A549 (cell line): ENCODE data around the gene ESYT3.

Source experiments
- CEBPB ChIP-seq, 2 experiments: fragments of >200 bp in 1 of 2; sonication (Bioruptor Twin) in 1 of 2; formaldehyde crosslinking in 1 of 2; IDR thresholded peaks; 2 replicates each; pipeline ENCODE4 v1.6.1; 2012 to 2016
- CHD2 ChIP-seq: fragments of 150-350 bp; IDR thresholded peaks from 2 replicates; pipeline ENCODE4 v1.6.1; 2014; ENCODE audit warnings: low read length; ENCODE audit not compliant: partially characterized antibody
- CTCF ChIP-seq: fragments of >200 bp; sonication (Bioruptor Twin); formaldehyde crosslinking; IDR thresholded peaks from 3 replicates; pipeline ENCODE4 v1.5.1; 2016
- HMGXB4 ChIP-seq: fragments of 250-450 bp; sonication (Bioruptor Pico); IDR thresholded peaks from 2 replicates; pipeline ENCODE4 v1.5.0; 2021; ENCODE audit warnings: mild to moderate bottlenecking, moderate library complexity, borderline replicate concordance
- MAFK ChIP-seq: fragments of 450-650 bp; IDR thresholded peaks from 2 replicates; pipeline ENCODE4 v1.6.1; 2014; ENCODE audit not compliant: partially characterized antibody
- MAX ChIP-seq: IDR thresholded peaks from 2 replicates; pipeline ENCODE4 v1.6.1; 2012
- POLR2A ChIP-seq: IDR thresholded peaks from 2 replicates; pipeline ENCODE4 v1.6.1; 2012; ENCODE audit warnings: mild to moderate bottlenecking, low read length
- POLR2AphosphoS2 ChIP-seq: conservative IDR thresholded peaks from 2 replicates; pipeline ENCODE4 v1.6.1; 2012; ENCODE audit warnings: low read length, improper control_type of control experiment, inconsistent platforms
- ZC3H11A ChIP-seq: fragments of 450-650 bp; IDR thresholded peaks from 2 replicates; pipeline ENCODE4 v1.6.1; 2014; ENCODE audit warnings: antibody characterized with exemption, mild to moderate bottlenecking

- no peak for TF ChIP-seq MAFK
- no peak for TF ChIP-seq HMGXB4 (CRISPR knock-in tag)
- no peak for TF ChIP-seq POLR2AphosphoS2
- no peak for TF ChIP-seq POLR2A
- TF ChIP-seq CTCF = no peak
- no peak for TF ChIP-seq CEBPB (IDR thresholded peaks at IDR 0.05)
- TF ChIP-seq MAX = no peak
- no peak for TF ChIP-seq CHD2
- TF ChIP-seq ZC3H11A = no peak
Measured at GRCh38 chr3:138400651-138401070, 33.8 kb upstream of the ESYT3 start.
